ENCODE measurements around the gene MCIDAS. TPM values are rescaled to one million over a fixed set of nuclear protein-coding genes. Genes with fewer than 3 reads are reported as not detected.

Gene MCIDAS
- polyA plus RNA-seq, result under 1 TPM; 0.06 to 0.21 (median 0.11) TPM

GRCh38 chr5:55226934-55227663 lies at the start of gene MCIDAS:
TSS of gene MCIDAS (minus strand) at chr5:55227315. CDS start at chr5:55227138, 177 bp downstream.
- no peak within 1 kb of the TSS for H3K27ac ChIP-seq (ENCODE audit: low read depth, low read length)
- WGBS, 3 donors, result 1% methylated on average over 58 to 80 of the region's 80 CpGs

DNA sequence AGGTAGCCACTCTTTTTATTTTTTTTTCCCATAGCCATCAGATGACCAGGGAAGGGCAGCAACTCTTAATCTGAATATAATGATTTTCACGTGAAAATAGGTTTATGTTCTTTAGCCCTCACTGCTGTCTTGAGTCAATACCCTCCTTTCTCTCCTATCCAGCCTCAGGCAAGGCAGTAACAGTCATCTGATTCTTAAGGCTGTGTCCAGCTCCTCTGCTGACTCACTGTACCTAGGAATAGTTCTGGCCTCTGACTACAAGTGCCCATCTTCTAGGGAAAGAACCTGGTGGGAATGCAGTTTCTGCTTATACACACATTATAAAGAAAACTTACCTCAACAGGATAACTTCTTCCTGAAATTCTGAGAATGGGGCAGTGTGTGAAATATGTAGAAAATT lies 49.7 kb upstream of the MCIDAS start:
- H3K27ac ChIP-seq (ENCODE audit: low read depth, low read length), result no peak overlapping the region
- 71 to 91% (median 90%) methylated on average over 1 of the region's 1 CpG for WGBS, 3 donors

DNA sequence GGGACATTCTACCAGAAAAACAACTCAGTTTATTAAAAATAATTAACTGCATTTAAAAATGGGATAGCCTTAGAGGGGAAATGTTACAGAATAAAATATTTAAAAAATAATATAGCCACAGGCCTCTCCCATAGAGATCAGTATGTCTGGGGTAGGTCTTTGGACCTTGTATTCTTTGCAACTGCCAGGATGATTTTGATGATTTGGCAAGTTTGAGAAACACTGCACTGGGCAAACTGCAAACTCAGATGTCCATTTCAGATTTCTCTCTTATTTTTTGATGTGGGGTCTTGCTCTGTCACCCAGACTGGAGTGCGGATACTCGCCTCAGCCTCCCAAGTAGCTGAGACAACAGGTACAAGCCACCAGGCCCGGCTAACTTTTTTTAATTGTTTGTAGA lies 31.2 kb upstream of the MCIDAS start:
- no peak overlapping the region for H3K27ac ChIP-seq (ENCODE audit: low read depth, low read length)
- WGBS, 3 donors, result 96 to 99% (median 97%) methylated on average over 3 of the region's 3 CpGs

GRCh38 chr5:55254802-55255201 lies 27.7 kb upstream of the MCIDAS start:
- H3K27ac ChIP-seq (ENCODE audit: low read depth, low read length), result no peak overlapping the region
- 92 to 95% (median 94%) methylated on average over 4 of the region's 4 CpGs for WGBS, 3 donors

DNA sequence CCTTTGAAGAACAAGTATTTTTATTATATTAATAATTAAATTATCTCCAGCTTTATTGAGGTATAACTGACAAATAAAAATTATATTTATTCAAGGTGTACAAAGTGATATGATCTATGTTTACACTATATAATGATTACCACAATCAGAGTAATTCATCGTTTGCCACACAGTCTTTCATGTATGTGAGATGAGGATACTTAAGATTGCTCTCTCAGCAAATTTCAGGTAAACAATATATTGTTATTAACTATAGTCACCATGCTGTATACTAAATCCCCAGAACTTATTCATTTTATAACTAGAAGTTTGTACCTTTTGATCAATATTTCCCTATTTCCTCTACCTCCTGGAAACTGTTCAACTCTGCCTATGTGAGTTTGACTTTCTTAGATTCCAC lies 22.9 kb upstream of the MCIDAS start:
- WGBS, 3 donors, result 35 to 78% (median 69%) methylated on average over 1 of the region's 1 CpG
- H3K27ac ChIP-seq (ENCODE audit: low read depth, low read length), result no peak overlapping the region

DNA sequence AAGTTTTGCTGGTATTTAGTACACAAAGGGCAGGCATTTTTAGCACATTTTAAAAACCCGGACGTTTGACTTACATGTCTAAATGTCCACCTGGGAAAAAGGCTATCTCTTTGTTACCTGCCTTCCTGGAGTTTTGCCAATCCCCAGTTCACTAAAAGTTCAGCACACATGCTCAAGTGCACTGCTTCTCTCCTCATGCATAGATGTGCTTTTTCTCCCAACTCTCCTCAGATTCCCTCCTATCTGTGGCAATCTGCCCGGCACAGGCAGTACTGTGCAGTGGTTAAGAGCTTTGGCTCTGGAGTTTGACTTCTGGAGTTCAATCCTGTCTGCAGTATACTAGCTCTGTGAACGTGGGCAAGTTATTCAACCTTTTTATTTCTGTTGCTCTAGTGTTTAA lies 14.6 kb upstream of the MCIDAS start:
- H3K27ac ChIP-seq (ENCODE audit: low read depth, low read length), result no peak overlapping the region
- 28 to 63% (median 56%) methylated on average over 4 of the region's 4 CpGs for WGBS, 3 donors

GRCh38 chr5:55236800-55237199 lies 9.7 kb upstream of the MCIDAS start:
- no peak overlapping the region for H3K27ac ChIP-seq (ENCODE audit: low read depth, low read length)
- 78 to 82% (median 79%) methylated on average over 10 of the region's 10 CpGs for WGBS, 3 donors

GRCh38 chr5:55234121-55234700 lies 7.1 kb upstream of the MCIDAS start:
- WGBS, 3 donors, result 3 to 11% (median 6%) methylated on average over 31 of the region's 31 CpGs
- no peak overlapping the region for H3K27ac ChIP-seq (ENCODE audit: low read depth, low read length)

- 0 to 2% (median 1%) methylated on average over 83 to 106 of the region's 106 CpGs for WGBS, 3 donors
- H3K27ac ChIP-seq (ENCODE audit: low read depth, low read length), result no peak within 1 kb of the TSS
These were observed 6.1 kb upstream of the MCIDAS start, which contains the start of gene CCNO for GRCh38 chr5:55232985-55233928. TSS of gene CCNO (minus strand) at chr5:55233608. CDS start at chr5:55233523, 85 bp downstream.

GRCh38 chr5:55232271-55232984 lies 5.3 kb upstream of the MCIDAS start:
- no peak overlapping the region for H3K27ac ChIP-seq (ENCODE audit: low read depth, low read length)
- WGBS, 3 donors, result 1 to 3% (median 2%) methylated on average over 45 of the region's 45 CpGs

- no peak overlapping the region for H3K27ac ChIP-seq (ENCODE audit: low read depth, low read length)
These were observed 4.8 kb upstream of the MCIDAS start for GRCh38 chr5:55231919-55232270.

DNA sequence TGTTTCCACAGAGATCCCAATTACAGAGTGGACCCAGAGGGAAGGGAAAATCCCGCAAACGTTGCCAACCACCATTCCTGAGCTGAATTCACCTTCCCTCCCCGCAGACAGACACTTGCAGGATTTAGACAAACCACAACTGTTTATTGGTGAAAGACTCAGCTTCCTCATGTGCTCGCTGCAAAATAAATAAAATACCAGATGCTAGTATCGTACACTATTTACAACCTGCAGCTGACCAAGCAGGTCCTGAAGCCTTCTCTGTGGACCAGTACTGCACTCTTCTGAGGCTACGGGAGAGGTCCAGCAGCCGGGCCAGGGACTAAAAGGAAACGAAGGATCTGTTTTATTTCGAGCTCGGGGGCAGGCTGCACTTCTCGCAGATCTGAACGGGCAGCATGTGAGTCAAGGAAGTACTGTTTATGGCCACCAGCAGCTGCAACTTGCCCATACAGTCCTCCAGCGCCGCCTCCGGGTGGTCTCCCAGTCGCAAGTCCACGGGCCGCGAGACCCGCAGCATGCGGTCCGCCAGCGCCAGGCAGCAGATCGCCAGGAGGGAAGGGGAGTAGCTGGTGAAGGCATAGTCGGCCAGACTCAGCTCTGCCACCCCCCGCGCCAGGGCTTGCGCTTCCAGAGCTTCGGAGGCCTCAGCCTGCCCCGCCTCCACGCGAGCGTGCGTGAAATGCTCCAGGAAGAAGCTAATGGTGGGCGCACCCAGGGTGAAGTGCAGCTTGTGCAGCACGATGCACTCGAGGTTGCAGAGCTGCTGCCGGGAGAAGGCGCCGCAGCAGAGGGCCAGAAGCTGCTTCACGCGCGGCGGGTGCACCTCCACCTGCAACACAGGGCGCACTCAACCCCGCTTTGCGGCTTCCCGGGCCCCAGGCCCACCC lies 4.2 kb upstream of the MCIDAS start:
- H3K27ac ChIP-seq (ENCODE audit: low read depth, low read length), result no peak overlapping the region
- WGBS, 3 donors, result 4 to 5% (median 5%) methylated on average over 43 to 48 of the region's 48 CpGs

More at GRCh38 chr5:55231919-55232270, 4.8 kb upstream of the MCIDAS start:
- WGBS, 3 donors, result 1 to 5% (median 4%) methylated on average over 11 of the region's 11 CpGs

GRCh38 chr5:55230086-55230629 lies 3.0 kb upstream of the MCIDAS start:
- H3K27ac ChIP-seq (ENCODE audit: low read depth, low read length), result no peak overlapping the region
- 30 to 70% (median 34%) methylated on average over 8 of the region's 8 CpGs for WGBS, 3 donors

- H3K27ac ChIP-seq (ENCODE audit: low read depth, low read length), result no peak overlapping the region
- 6 to 9% (median 7%) methylated on average over 30 of the region's 30 CpGs for WGBS, 3 donors
These were observed 732 bp upstream of the MCIDAS start for GRCh38 chr5:55227664-55228430.

DNA sequence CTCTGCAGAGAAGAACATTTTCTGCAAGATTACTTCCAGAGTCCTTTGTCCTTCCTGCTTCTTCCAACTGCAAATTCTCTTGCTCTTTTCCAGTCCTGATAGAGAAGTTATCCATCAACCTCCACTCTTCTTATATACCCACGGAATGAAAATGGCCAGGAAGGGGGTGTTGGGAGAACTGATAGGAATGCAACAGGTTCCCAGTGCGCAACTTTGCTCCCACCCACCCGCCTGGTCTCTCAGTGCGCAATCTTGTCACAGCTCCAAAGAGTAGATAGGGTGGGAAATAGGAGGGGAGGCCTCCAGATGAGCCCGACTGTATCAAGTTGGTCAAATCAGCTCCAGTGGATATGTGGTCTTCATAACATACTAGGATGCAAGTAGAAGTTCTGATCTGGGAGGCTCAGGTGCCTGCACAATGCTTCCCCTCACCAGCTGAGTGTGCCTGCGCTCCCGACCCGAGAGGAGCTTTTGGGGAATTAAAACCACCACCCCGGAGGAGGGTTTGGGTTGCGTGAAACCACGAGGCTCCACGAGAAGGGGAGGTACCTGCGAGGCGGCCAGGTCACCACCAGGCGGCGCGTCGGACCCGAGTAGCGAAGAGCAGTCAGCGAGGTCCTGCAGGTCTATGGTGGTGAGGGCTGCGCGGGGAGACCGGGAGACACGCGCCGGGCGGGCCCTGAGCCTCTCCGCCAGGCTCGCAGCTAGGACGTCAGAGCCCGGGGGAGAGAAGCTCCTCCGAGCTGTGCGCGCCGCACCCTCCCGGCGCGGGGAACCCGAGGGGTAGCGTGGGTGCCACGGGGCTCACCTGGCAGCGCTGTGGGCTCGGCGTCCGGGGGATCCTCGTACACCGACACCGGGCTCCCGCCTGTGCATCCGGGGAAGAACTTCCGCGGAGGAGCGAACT lies 835 bp downstream of the MCIDAS start:
- 4 to 8% (median 5%) methylated on average over 54 of the region's 54 CpGs for WGBS, 3 donors
- no peak overlapping the region for H3K27ac ChIP-seq (ENCODE audit: low read depth, low read length)

DNA sequence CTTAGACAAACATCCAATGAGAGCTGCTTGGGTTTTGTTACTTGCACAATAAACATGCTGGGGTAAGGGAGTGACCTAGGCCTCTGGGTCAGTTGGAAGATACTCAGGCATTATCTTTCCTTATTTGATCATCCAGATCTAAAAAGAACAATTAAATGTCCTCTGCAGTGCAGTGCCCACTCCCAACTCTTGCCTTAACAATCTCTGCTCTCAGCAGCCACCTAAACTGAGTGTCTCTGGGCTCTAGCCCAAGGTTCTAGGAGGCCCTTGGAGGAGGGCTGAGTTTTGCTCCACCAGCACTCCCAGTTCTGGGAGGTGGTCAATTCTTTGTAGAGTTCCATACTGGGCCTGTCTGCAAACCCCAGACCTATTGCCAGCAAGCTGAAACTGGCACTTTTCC lies 1.8 kb downstream of the MCIDAS start:
- no peak overlapping the region for H3K27ac ChIP-seq (ENCODE audit: low read depth, low read length)
